ENCODE measurements around the gene ISM2.

- TF ChIP-seq, protein P1, sequence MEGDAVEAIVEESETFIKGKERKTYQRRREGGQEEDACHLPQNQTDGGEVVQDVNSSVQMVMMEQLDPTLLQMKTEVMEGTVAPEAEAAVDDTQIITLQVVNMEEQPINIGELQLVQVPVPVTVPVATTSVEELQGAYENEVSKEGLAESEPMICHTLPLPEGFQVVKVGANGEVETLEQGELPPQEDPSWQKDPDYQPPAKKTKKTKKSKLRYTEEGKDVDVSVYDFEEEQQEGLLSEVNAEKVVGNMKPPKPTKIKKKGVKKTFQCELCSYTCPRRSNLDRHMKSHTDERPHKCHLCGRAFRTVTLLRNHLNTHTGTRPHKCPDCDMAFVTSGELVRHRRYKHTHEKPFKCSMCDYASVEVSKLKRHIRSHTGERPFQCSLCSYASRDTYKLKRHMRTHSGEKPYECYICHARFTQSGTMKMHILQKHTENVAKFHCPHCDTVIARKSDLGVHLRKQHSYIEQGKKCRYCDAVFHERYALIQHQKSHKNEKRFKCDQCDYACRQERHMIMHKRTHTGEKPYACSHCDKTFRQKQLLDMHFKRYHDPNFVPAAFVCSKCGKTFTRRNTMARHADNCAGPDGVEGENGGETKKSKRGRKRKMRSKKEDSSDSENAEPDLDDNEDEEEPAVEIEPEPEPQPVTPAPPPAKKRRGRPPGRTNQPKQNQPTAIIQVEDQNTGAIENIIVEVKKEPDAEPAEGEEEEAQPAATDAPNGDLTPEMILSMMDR (IDR thresholded peaks at IDR 0.05): no peak
- TF ChIP-seq POLR2AphosphoS5 (IDR thresholded peaks at IDR 0.05): no peak
Observed at GRCh38 chr14:77524536-77524935, 25.9 kb upstream of the ISM2 start.

Measured in sigmoid colon (tissue), 4 donors.